ENCODE results near the gene SUPT4H1.

DNA sequence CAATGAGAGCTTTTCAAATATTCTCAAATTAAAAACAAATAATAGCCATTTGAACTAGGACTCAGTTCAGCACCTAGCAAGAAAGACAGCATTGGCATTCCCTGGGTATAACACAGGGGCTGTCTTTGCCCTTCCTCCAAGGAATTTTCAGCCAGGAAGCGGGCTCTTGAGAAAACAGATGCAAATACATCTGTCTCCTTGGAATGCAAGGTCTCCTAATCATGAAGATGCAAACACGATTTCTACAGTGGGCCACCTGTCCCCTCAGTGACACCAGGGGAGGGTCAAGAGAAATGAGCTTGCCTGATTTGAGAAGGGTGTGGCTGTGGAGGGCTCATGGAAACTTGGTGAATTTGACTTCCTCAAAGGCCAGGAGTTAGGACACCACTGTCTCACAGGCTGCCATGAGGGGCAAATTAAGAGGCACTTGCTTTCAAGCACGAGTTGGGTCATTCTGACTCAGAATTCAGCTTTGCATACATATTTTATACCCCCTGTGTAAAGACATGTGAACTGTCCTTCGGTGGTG lies 24.5 kb upstream of the SUPT4H1 start:
- TF ChIP-seq EZH2phosphoT487 (IDR thresholded peaks at IDR 0.05; ENCODE audit: borderline replicate concordance, low read length), result no peak
- TF ChIP-seq, protein P1, sequence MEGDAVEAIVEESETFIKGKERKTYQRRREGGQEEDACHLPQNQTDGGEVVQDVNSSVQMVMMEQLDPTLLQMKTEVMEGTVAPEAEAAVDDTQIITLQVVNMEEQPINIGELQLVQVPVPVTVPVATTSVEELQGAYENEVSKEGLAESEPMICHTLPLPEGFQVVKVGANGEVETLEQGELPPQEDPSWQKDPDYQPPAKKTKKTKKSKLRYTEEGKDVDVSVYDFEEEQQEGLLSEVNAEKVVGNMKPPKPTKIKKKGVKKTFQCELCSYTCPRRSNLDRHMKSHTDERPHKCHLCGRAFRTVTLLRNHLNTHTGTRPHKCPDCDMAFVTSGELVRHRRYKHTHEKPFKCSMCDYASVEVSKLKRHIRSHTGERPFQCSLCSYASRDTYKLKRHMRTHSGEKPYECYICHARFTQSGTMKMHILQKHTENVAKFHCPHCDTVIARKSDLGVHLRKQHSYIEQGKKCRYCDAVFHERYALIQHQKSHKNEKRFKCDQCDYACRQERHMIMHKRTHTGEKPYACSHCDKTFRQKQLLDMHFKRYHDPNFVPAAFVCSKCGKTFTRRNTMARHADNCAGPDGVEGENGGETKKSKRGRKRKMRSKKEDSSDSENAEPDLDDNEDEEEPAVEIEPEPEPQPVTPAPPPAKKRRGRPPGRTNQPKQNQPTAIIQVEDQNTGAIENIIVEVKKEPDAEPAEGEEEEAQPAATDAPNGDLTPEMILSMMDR (conservative IDR thresholded peaks at IDR 0.05; ENCODE audit: low read depth, low read length), result no peak

All from PC-3 (cell line).